Fibroblast of skin of left biceps (primary cell): ENCODE results near the gene KANSL1.
"Not testable (repeated sequence)": the region's sequence is repeated elsewhere in the genome, so short reads cannot be mapped to it uniquely, and the experiment has no call there.

ENCODE experiments used
- DNase-seq, 2 experiments: peaks; one replicate each; pipeline ENCODE4 v3.0.0-alpha.2; 2013; ENCODE audit warnings: low read depth in 2 of 2

The KANSL1 gene

GRCh38 chr17:46117117-46117516 lies 76.1 kb downstream of the KANSL1 start:
- no peak for DNase-seq

GRCh38 chr17:46115699-46116098 lies 77.5 kb downstream of the KANSL1 start:
- DNase-seq: no peak

- not testable (repeated sequence) for DNase-seq
Measured at GRCh38 chr17:46111236-46111635, 82.0 kb downstream of the KANSL1 start.

- no peak for DNase-seq
Measured at GRCh38 chr17:46110219-46110618, 83.0 kb downstream of the KANSL1 start.

- DNase-seq: no peak
Measured at GRCh38 chr17:46109603-46110189, 83.5 kb downstream of the KANSL1 start.

GRCh38 chr17:46108550-46109110 lies 84.6 kb downstream of the KANSL1 start:
- no peak for DNase-seq

GRCh38 chr17:46108120-46108519 lies 85.1 kb downstream of the KANSL1 start:
- DNase-seq: no peak

GRCh38 chr17:46106966-46107644 lies 86.1 kb downstream of the KANSL1 start:
- no peak for DNase-seq

GRCh38 chr17:46102806-46103205 lies 90.4 kb downstream of the KANSL1 start:
- not testable (repeated sequence) for DNase-seq

- not testable (repeated sequence) for DNase-seq
Measured at GRCh38 chr17:46101785-46102617, 91.2 kb downstream of the KANSL1 start.

GRCh38 chr17:46100590-46100989 lies 92.6 kb downstream of the KANSL1 start:
- DNase-seq: no peak

- DNase-seq: no peak
Measured at GRCh38 chr17:46099865-46100264, 93.4 kb downstream of the KANSL1 start.

- DNase-seq: no peak
Measured at GRCh38 chr17:46097497-46097896, 95.7 kb downstream of the KANSL1 start.

GRCh38 chr17:46092991-46093390 lies 100.2 kb downstream of the KANSL1 start:
- DNase-seq: no peak

- DNase-seq: no peak
Measured at GRCh38 chr17:46090871-46091270, 102.4 kb downstream of the KANSL1 start.

- no peak for DNase-seq
Measured at GRCh38 chr17:46089389-46089965, 103.8 kb downstream of the KANSL1 start.

- no peak for DNase-seq
Measured at GRCh38 chr17:46088595-46088994, 104.6 kb downstream of the KANSL1 start.

- not testable (repeated sequence) for DNase-seq
Measured at GRCh38 chr17:46087871-46088270, 105.4 kb downstream of the KANSL1 start.

- no peak for DNase-seq
Measured at GRCh38 chr17:46086821-46087220, 106.4 kb downstream of the KANSL1 start.

GRCh38 chr17:46085522-46085921 lies 107.7 kb downstream of the KANSL1 start:
- DNase-seq: no peak

- no peak for DNase-seq
Measured at GRCh38 chr17:46082257-46082656, 111.0 kb downstream of the KANSL1 start.

- no peak for DNase-seq
Measured at GRCh38 chr17:46081018-46081320, 112.3 kb downstream of the KANSL1 start.
